Peyer's patch (tissue), 4 donors: Measurements from ENCODE around the gene SCUBE1. TPM values are rescaled to one million over a fixed set of nuclear protein-coding genes. Genes with fewer than 3 reads are reported as not detected.

Source experiments
- DNase-seq, 3 donors: peaks; one replicate each; pipeline ENCODE4 v3.0.0-alpha.2; 2017 to 2019
- H3K27ac ChIP-seq, 4 donors: fragments of 200-600 bp; sonication (generic); one replicate each; pipeline ENCODE4 v1.5.1; 2016 to 2019
- H3K27me3 ChIP-seq, 2 donors: fragments of 200-600 bp; sonication (generic); one replicate each; pipeline ENCODE4 v1.5.1; 2019
- H3K36me3 ChIP-seq, 3 donors: fragments of 200-600 bp; sonication (generic); one replicate each; pipeline ENCODE4 v1.5.1; 2016 to 2019
- H3K4me1 ChIP-seq, 4 donors: fragments of 200-600 bp; sonication (generic); one replicate each; pipeline ENCODE4 v1.5.1; 2016 to 2019
- H3K4me3 ChIP-seq, 4 donors: fragments of 200-600 bp; sonication (generic); 1 replicate in 3 of 4; 2 replicates in 1 of 4; pipeline ENCODE4 v1.5.1; 2016 to 2019; ENCODE audit warnings: mild to moderate bottlenecking in 1 of 4
- H3K9me3 ChIP-seq, 4 donors: fragments of 200-600 bp; sonication (generic); one replicate each; pipeline ENCODE4 v1.5.1; 2016 to 2019; ENCODE audit warnings: mild to moderate bottlenecking in 1 of 4
- POLR2A ChIP-seq, 2 donors: fragments of 450-650 bp; IDR thresholded peaks; one replicate each; pipeline ENCODE4 v1.5.1; 2017; ENCODE audit warnings: antibody characterized with exemption in 2 of 2, mild to moderate bottlenecking in 2 of 2, moderate library complexity in 2 of 2
- total RNA-seq, 4 donors: library from RNA; depleted of rRNA; stranded (reverse); fragments of >200 nt; gene quantifications; one replicate each; pipeline ENCODE4 v1.1.0, GENCODE V29; 2016
- TF ChIP-seq, protein P1 (sequence below), 6 experiments: fragments of 450-650 bp in 4 of 6; fragments of 200-600 bp in 2 of 6; sonication (generic) in 1 of 6; IDR thresholded peaks; one replicate each; pipeline ENCODE4 v1.5.1; 2017 to 2019; ENCODE audit warnings: antibody characterized with exemption in 6 of 6, mild to moderate bottlenecking in 3 of 6, moderate library complexity in 1 of 6

Gene SCUBE1
- total RNA-seq, 4 donors from 2014 or later = 1.6 to 47.9 (median 7.9) TPM

DNA sequence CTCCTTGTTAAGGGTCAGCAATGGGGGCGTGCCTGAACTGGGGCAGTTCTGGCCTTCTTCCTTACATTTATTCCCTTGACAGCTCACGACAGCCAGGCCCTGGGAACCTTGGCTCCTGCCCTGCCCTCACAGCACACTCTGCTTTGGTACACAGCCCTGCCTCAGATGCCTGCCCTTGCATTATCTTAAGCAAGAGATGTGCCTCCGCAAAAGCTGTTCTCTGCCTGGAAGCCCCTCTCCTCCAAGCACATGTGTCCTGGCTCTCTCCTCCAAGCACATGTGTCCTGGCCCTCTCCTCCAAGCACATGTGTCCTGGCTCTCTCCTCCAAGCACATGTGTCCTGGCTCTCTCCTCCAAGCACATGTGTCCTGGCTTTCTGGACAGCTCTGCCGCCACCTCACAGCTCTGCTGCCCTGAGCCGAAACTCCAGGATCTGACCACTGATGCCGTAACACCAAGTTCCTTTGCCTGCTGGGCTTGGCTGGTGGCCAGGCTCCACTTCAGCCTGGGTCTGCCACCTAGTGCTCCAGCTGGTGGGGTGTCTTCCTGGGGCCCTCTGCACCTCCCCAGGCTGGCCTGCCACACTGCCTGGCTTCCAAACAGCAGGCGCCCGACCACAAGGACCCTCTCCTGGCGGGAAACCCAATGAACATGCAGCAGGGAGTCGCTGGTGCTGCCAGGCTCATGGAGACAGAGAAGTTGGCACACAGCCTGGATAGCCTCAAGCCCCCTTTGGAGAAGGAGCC, 53.0 kb downstream of the SCUBE1 start:
- Histone ChIP-seq H3K4me3 (peak overlapping the region in 1 of 4 donors; percentile 4), H3K4me1 (peaks cover 0 to 36% (median 0%) of the 10 kb centered on the region in 4 donors), H3K27ac (peak overlapping the region in 2 of 4 donors; percentile 46 to 49), H3K9me3 (no peaks in the 10 kb centered on the region), H3K36me3 (no peaks in the 10 kb centered on the region), H3K27me3 (no peaks in the 10 kb centered on the region)
- peak in 1 of 3 donors; percentile 54 for DNase-seq
- TF ChIP-seq, protein P1, sequence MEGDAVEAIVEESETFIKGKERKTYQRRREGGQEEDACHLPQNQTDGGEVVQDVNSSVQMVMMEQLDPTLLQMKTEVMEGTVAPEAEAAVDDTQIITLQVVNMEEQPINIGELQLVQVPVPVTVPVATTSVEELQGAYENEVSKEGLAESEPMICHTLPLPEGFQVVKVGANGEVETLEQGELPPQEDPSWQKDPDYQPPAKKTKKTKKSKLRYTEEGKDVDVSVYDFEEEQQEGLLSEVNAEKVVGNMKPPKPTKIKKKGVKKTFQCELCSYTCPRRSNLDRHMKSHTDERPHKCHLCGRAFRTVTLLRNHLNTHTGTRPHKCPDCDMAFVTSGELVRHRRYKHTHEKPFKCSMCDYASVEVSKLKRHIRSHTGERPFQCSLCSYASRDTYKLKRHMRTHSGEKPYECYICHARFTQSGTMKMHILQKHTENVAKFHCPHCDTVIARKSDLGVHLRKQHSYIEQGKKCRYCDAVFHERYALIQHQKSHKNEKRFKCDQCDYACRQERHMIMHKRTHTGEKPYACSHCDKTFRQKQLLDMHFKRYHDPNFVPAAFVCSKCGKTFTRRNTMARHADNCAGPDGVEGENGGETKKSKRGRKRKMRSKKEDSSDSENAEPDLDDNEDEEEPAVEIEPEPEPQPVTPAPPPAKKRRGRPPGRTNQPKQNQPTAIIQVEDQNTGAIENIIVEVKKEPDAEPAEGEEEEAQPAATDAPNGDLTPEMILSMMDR (IDR thresholded peaks at IDR 0.05) = no peak
- no peak for TF ChIP-seq POLR2A (IDR thresholded peaks at IDR 0.05)

DNA sequence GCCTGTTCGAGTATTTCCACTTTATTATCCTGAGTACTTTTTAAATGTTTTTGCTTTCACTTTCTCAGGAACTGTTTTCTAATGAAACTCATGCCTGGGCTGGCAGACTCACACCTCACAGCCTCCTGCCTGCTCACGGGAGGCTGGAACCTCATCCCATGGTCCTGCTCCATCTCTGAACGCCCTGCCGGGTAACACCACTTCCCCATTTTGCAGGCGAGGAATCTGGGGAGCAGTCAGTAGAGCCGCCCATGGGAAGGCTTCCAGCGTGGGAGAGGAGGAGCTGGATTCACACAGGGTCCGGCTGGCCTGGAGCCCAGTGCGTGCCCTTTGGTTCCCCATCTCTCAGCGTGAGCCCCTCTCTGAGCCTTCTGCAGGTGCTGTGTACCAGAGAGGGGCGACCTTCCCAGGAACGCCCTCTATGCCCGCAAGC, 53.6 kb downstream of the SCUBE1 start:
- TF ChIP-seq POLR2A (IDR thresholded peaks at IDR 0.05) = no peak
- TF ChIP-seq, protein P1 (IDR thresholded peaks at IDR 0.05) = no peak
- Histone ChIP-seq H3K27me3 (no peaks in the 10 kb centered on the region), H3K4me3 (peak overlapping the region in 1 of 4 donors; percentile 4), H3K4me1 (peaks cover 0 to 33% (median 0%) of the 10 kb centered on the region in 4 donors), H3K9me3 (no peaks in the 10 kb centered on the region), H3K36me3 (no peaks in the 10 kb centered on the region), H3K27ac (peak overlapping the region in 2 of 4 donors; percentile 41 to 49)
- DNase-seq = no peak

DNA sequence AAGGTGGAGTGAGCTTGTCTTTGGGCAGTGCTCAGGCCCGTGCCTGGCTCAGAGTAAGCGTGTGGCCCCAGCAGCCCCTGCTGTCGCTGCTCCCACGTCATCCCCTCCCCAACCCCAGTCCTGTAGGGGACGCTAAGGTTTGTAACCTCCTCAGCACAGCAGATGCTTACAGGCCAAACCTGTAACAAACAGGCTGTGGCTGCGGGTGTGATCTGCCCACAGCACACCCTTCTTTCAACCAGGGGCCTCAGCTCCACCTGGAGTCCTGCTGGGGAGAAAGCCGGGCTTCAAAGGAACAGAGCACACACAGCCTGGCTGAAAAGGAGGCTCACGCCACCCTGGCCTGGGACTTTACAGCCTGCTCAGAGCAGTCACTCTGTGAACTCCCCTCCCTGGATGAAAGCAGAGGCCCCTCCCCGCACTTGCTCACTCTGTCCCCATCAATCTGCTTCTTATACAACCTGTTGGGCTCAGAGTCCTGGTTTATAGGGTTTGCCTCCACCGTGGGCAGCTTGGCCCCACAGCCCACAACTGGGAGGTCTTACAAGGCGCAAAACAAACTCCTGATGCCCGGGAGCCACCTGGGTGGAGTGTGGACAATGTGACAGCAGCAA, 54.3 kb downstream of the SCUBE1 start:
- Histone ChIP-seq H3K4me1 (peaks cover 0 to 29% (median 0%) of the 10 kb centered on the region in 4 donors), H3K9me3 (no peaks in the 10 kb centered on the region), H3K27ac (peak overlapping the region in 2 of 4 donors; percentile 41 to 49), H3K4me3 (no peak overlapping the region), H3K27me3 (no peaks in the 10 kb centered on the region), H3K36me3 (no peaks in the 10 kb centered on the region)
- TF ChIP-seq, protein P1 (IDR thresholded peaks at IDR 0.05) = no peak
- no peak for TF ChIP-seq POLR2A (IDR thresholded peaks at IDR 0.05)
- no peak for DNase-seq

DNA sequence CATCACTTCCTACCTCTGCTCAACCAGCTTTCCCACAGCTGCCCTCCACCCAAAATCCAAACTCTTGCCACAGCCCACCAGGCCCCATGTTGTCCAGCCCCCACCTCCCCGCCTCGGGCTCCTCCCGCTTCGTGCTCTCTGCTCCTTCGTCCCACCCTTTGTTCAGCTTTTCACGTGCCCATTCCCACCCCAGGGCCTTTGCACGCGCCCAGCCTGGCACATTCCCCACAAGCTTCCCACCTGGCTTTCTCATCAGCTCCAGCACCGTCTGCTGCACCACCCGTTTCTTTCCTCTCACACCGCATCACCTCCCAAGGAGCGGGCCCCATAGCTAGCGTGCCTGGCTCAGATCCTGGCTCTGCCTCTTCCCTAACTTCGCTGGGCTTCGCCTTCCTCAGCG, 54.8 kb downstream of the SCUBE1 start:
- TF ChIP-seq, protein P1 (IDR thresholded peaks at IDR 0.05) = no peak
- no peak for TF ChIP-seq POLR2A (IDR thresholded peaks at IDR 0.05)
- Histone ChIP-seq H3K36me3 (no peaks in the 10 kb centered on the region), H3K9me3 (no peaks in the 10 kb centered on the region), H3K4me1 (peaks cover 0 to 29% (median 0%) of the 10 kb centered on the region in 4 donors), H3K27ac (no peak overlapping the region), H3K4me3 (no peak overlapping the region), H3K27me3 (no peaks in the 10 kb centered on the region)
- no peak for DNase-seq

DNA sequence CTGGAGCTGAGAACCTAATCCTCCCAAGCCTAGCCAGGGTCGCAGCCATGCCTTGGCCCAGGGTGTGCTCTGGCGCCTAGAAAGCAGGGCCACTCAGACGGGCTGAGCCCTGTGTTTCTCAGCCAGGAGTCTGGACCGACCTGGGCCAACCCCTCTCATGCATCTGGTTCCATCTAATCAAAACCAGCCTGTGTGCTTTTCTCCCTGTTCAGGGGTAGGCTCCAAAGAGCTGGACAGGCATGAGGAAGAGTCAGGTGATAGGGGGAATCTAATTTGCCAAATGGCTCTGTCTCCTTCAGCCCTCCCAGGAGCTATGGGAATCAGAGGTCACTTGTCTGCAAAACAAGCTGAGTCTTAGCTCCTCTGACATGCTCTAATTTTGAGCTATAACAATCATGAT, 55.7 kb downstream of the SCUBE1 start:
- H3K27me3 ChIP-seq = no peaks in the 10 kb centered on the region
- H3K36me3 ChIP-seq = no peaks in the 10 kb centered on the region
- TF ChIP-seq POLR2A (IDR thresholded peaks at IDR 0.05) = no peak
- TF ChIP-seq, protein P1 (IDR thresholded peaks at IDR 0.05) = no peak

More for the DNA sequence above, 55.7 kb downstream of the SCUBE1 start:
- Histone ChIP-seq H3K4me1 (peaks cover 0 to 29% (median 0%) of the 10 kb centered on the region in 4 donors), H3K27ac (no peak overlapping the region), H3K9me3 (no peaks in the 10 kb centered on the region), H3K4me3 (no peak overlapping the region)
- no peak for DNase-seq
